ENCODE data around the gene HDHD5.
A peak's percentile ranks its signal among the peaks of the same experiment; 100 is the strongest.

The HDHD5 gene

DNA sequence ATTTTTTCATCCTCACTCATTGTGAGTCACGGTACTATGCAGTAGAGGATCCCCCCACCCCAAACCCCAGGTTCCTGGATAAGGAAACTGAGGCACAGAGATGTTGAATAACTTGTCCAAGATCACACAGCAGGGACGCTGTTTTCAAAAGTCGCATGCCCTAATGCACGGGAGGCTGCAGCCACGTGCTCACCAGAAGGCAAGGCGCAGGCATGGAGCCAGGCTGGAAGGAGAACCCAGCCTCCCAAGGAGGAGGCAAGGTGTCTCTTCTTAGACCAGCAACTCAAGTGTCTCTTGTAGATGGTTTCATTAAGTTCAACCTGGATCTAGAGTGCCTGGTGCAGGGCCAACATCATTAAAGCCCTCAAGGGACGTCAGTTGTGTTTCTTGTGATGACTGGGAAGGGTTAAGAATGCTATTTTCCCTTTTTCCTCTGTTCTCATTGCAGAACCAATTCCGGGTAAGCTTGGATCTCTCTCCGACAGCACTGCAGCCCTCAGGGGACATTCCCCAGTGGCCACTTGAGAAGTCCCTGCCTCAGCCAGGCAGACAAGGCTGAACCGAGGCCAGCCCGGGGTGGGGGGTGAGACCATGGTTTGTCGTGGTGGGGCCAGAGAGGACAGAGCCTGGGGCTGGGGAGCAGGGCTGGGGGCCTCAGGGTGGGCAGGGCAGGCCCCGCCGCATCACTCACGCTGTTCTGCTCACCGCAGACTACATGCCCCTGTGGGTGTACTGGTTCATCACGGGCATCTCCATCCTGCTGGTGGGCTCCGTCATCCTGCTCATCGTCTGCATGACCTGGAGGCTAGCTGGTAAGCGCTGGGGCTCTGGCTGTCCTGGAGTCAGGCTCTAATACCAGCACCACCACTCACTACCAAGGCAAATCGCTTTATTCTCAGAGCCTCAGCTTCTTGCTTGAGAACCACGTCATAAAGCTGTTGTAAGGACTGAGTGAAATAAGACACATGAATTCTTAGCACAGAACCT, 53.6 kb downstream of the HDHD5 start:
- no peak for DNase-seq (ENCODE audit: low read depth)

DNA sequence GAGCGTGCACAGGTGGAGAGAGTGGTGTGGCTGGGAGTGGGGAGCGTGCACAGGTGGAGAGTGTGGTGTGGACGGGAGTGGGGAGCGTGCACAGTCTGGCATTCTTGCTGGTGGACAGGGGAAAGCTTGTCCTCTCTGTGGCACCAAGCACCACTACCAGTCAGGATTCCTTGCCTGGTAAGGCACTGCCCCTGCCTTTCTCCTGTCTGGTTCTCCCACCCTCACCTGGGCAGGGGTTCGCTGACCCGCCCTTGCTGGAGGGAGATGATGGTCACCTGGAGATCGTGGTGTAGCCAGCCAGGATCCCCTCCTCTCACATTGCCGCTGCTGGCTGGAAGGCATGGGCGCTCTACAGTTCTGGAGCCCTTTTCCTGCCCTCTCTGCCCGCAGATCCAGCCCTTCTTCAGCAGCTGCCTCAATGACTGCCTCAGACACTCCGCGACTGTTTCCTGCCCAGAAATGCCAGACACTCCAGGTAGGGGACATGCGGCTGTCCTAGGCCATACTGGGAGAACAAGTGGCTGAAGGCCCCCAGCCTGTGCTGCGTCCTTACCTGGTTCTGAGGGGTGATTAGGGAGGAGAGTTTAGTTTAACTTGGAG, 54.6 kb downstream of the HDHD5 start:
- DNase-seq (ENCODE audit: low read depth) = no peak

GRCh38 chr22:17103351-17103750, 55.7 kb downstream of the HDHD5 start:
- DNase-seq (ENCODE audit: low read depth) = no peak

- no peak for DNase-seq (ENCODE audit: low read depth)
These were observed 56.8 kb downstream of the HDHD5 start for GRCh38 chr22:17102297-17102667.

DNA sequence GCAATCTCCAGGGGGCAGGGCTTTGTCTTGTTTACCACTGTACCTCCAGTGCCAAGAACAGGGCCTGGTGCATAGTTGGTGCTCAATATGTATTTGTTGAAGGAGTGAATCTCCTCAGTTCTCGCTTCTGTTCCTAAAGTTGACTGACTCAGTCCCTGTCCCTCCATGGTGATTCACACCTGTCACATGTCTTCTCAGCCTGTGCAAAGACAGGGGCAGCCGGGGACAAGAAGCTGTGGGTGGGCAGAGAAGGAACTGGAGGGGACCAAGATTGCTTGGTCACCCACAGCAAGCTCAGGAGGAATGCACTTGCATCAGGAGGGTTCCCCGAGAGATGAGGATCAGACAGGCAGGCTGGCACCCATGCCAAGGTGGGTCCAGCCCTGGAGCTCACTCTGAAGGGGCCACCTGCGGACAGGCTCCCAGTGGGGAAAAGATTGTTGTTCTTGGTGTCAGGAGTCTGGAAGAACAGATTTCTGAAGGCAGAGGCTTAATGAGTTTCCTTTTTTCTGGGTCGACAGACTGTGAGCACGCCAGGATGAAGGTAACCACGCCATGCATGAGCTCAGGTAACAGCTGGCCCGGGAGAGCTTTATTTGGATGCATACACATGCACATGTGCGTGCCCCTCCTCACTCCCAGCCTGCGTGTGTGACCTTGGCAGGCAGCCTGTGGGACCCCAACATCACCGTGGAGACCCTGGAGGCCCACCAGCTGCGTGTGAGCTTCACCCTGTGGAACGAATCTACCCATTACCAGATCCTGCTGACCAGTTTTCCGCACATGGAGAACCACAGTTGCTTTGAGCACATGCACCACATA, 57.4 kb downstream of the HDHD5 start:
- no peak for DNase-seq (ENCODE audit: low read depth)

GRCh38 chr22:17100621-17101020, 58.5 kb downstream of the HDHD5 start:
- no peak for DNase-seq (ENCODE audit: low read depth)

DNA sequence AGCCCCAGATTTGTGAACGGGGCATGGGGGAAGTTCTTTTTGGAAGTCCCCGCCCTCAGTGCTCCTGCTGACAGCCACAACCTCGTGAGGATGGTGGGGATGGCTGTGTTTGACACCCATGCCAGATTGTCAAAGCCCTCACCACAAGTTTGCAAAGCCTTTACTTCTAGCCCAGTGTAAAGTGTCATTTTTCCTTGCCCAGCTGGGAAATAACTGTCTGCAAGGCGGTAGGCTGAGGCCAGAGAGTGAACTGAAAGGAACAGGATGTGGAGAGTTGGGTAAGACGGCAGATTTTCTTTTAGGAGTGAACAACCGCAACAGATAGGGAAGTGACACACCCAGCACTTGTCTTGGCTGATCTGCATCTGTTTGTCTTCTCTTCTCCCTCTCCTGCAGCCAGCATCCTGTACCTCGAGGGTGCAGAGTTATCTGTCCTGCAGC, 60.7 kb downstream of the HDHD5 start:
- no peak for DNase-seq (ENCODE audit: low read depth)

- DNase-seq (ENCODE audit: low read depth) = no peak
These were observed 61.4 kb downstream of the HDHD5 start for GRCh38 chr22:17097701-17098100.

- no peak for DNase-seq (ENCODE audit: low read depth)
These were observed 62.0 kb downstream of the HDHD5 start for GRCh38 chr22:17097062-17097461.

DNA sequence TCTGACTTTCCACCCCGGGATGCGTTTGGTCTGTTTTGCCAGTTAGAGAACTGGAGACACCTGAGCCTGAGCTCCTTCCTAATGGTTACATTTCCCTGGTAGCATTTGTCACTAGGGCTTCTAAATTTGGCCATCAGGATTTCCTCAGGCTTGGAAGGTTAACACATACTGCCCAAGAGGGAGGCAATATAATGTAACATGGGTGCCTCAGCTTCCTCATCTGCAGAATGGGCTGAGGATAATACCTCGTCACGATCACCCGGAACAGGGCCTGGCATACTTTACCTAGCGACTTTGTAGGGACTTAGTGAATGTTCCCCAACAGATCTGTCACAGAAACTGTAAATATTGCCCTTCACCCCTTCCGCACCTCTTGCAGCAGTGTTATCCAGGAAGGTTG, 63.0 kb downstream of the HDHD5 start:
- no peak for DNase-seq (ENCODE audit: low read depth)

DNA sequence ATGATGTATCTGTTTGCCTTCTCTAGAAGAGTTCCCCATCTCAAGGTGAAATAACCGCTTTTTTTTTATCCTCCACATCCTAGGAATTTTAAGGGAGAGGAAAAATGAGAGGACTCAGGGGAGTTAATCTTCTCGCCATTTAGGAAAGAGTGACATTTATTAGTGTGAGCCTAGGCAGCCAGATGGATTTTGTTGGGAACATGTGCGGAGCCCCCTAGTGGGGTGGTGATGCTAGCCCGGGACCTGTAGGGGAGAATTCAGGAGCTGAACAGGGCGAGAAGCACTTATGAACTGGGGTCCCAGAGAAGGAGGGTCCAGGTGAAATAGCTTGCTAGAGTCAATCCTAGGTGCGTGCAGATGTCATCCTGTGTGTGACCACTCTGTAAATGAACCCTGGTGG, 63.5 kb downstream of the HDHD5 start:
- DNase-seq (ENCODE audit: low read depth) = peak; percentile 29

- no peak for DNase-seq (ENCODE audit: low read depth)
These were observed 66.0 kb downstream of the HDHD5 start for GRCh38 chr22:17093081-17093480.

DNA sequence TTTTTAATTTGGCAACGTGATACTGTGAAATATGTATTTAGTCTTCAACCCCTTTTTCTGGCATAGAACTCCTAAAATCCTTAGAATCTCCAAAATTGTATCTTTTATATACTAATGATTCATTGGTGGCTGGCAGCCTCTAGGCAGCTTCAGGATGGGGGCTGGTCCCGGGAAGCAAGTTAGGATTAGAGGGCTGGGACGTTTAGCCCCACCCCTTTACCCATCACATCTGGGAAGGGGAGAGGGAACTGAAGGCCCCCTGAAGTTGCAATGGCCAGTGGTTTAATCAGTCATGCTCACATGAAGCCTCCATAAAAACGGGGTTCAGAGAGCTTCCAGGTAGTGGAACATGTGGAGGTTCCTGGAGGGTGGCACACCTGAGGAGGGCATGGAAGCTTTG, 67.2 kb downstream of the HDHD5 start:
- DNase-seq (ENCODE audit: low read depth) = no peak

- no peak for DNase-seq (ENCODE audit: low read depth)
These were observed 68.5 kb downstream of the HDHD5 start for GRCh38 chr22:17090550-17090949.
